Peyer's patch (tissue), 4 donors: ENCODE measurements around the gene CCDC93. TPM values are rescaled to one million over a fixed set of nuclear protein-coding genes. Genes with fewer than 3 reads are reported as not detected.
"Not testable (repeated sequence)": the region's sequence is repeated elsewhere in the genome, so short reads cannot be mapped to it uniquely, and the experiment has no call there.

Experiments used
- DNase-seq, 3 donors: peaks; one replicate each; pipeline ENCODE4 v3.0.0-alpha.2; 2017 to 2019
- H3K27ac ChIP-seq, 4 donors: fragments of 200-600 bp; sonication (generic); one replicate each; pipeline ENCODE4 v1.5.1; 2016 to 2019
- H3K27me3 ChIP-seq, 2 donors: fragments of 200-600 bp; sonication (generic); one replicate each; pipeline ENCODE4 v1.5.1; 2019
- H3K36me3 ChIP-seq, 3 donors: fragments of 200-600 bp; sonication (generic); one replicate each; pipeline ENCODE4 v1.5.1; 2016 to 2019
- H3K4me1 ChIP-seq, 4 donors: fragments of 200-600 bp; sonication (generic); one replicate each; pipeline ENCODE4 v1.5.1; 2016 to 2019
- H3K4me3 ChIP-seq, 4 donors: fragments of 200-600 bp; sonication (generic); 1 replicate in 3 of 4; 2 replicates in 1 of 4; pipeline ENCODE4 v1.5.1; 2016 to 2019; ENCODE audit warnings: mild to moderate bottlenecking in 1 of 4
- H3K9me3 ChIP-seq, 4 donors: fragments of 200-600 bp; sonication (generic); one replicate each; pipeline ENCODE4 v1.5.1; 2016 to 2019; ENCODE audit warnings: mild to moderate bottlenecking in 1 of 4
- POLR2A ChIP-seq, 2 donors: fragments of 450-650 bp; IDR thresholded peaks; one replicate each; pipeline ENCODE4 v1.5.1; 2017; ENCODE audit warnings: antibody characterized with exemption in 2 of 2, mild to moderate bottlenecking in 2 of 2, moderate library complexity in 2 of 2
- total RNA-seq, 4 donors: library from RNA; depleted of rRNA; stranded (reverse); fragments of >200 nt; gene quantifications; one replicate each; pipeline ENCODE4 v1.1.0, GENCODE V29; 2016
- TF ChIP-seq, protein P1 (sequence below), 6 experiments: fragments of 450-650 bp in 4 of 6; fragments of 200-600 bp in 2 of 6; sonication (generic) in 1 of 6; IDR thresholded peaks; one replicate each; pipeline ENCODE4 v1.5.1; 2017 to 2019; ENCODE audit warnings: antibody characterized with exemption in 6 of 6, mild to moderate bottlenecking in 3 of 6, moderate library complexity in 1 of 6

CCDC93 gene
- total RNA-seq, 4 donors from 2014 or later: 47.0 to 59.3 (median 55.0) TPM

DNA sequence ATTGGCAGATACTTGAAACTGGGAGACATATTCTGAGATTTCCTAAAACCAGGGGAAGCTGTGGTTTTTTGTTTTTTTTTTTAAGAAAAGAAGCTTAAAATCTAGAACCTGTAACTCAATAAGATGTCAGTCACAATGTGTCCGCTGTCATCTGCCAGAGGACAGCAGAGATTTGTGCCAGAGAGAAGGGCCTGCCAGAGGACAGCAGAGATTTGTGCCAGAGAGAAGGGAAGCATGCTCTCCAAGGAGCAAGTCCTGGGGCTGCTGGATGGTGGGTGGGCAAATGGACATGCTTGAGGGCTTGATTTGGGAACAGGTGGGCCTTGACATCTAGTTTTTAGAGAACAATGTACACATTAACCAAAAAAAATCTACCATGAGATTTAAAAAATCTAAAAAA lies 77.9 kb downstream of the CCDC93 start:
- peaks cover 0 to 100% (median 4%) of the 10 kb centered on the region in 3 donors for H3K36me3 ChIP-seq
- no peaks in the 10 kb centered on the region for H3K27me3 ChIP-seq
- H3K4me1 ChIP-seq: no peaks in the 10 kb centered on the region
- no peaks in the 10 kb centered on the region for H3K9me3 ChIP-seq
- DNase-seq: no peak
- TF ChIP-seq, protein P1, sequence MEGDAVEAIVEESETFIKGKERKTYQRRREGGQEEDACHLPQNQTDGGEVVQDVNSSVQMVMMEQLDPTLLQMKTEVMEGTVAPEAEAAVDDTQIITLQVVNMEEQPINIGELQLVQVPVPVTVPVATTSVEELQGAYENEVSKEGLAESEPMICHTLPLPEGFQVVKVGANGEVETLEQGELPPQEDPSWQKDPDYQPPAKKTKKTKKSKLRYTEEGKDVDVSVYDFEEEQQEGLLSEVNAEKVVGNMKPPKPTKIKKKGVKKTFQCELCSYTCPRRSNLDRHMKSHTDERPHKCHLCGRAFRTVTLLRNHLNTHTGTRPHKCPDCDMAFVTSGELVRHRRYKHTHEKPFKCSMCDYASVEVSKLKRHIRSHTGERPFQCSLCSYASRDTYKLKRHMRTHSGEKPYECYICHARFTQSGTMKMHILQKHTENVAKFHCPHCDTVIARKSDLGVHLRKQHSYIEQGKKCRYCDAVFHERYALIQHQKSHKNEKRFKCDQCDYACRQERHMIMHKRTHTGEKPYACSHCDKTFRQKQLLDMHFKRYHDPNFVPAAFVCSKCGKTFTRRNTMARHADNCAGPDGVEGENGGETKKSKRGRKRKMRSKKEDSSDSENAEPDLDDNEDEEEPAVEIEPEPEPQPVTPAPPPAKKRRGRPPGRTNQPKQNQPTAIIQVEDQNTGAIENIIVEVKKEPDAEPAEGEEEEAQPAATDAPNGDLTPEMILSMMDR (IDR thresholded peaks at IDR 0.05): no peak
- TF ChIP-seq POLR2A (IDR thresholded peaks at IDR 0.05): no peak
- H3K4me3 ChIP-seq: no peak overlapping the region
- H3K27ac ChIP-seq: no peak overlapping the region

DNA sequence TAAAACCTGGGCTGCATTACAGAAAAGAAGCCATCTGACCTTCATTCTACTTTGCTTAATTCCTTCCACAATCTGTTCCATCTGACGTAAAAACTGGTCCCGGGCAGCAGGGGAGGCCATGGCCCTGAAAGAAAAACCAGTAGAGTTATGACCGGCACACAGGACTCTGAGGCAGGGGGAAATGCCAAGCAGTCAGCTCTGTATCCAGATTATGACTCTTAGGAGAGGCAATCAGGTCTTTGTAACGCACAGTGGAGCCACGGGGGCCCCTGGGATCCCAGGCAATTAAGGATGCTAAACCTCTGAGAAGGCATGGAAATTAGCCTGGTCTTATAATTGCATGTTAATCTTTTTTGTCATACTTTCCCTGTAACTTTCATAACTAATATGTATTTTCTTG lies 78.4 kb downstream of the CCDC93 start:
- Histone ChIP-seq H3K27ac (no peak overlapping the region), H3K4me3 (no peak overlapping the region), H3K4me1 (no peaks in the 10 kb centered on the region), H3K9me3 (no peaks in the 10 kb centered on the region), H3K36me3 (peaks cover 0 to 100% (median 4%) of the 10 kb centered on the region in 3 donors), H3K27me3 (no peaks in the 10 kb centered on the region)
- TF ChIP-seq POLR2A (IDR thresholded peaks at IDR 0.05): no peak
- TF ChIP-seq, protein P1 (IDR thresholded peaks at IDR 0.05): no peak
- DNase-seq: no peak

DNA sequence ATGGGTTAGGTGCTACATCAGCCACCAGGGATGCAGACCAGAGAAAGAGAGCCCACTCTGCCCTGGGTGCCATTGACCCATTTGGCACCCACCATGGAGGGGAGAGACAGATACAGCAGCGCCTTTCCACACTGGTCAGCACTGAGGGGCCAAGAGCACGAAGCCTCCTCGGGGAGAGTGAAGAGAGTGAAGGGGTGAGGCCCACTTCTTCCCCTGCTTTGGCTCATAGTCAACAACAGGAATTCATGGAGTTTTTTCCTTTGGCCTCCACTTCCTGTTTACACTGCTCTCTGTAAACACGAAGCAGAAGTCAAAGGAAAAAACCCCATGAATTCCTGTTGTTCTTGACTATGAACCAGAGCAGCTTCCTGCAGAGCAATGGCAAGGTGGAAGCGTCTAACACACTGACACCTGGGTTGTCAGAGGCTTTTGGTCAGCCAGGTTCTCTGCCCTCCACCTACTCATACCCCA lies 80.0 kb downstream of the CCDC93 start:
- no peak overlapping the region for H3K27ac ChIP-seq
- TF ChIP-seq POLR2A (IDR thresholded peaks at IDR 0.05): no peak
- TF ChIP-seq, protein P1 (IDR thresholded peaks at IDR 0.05): no peak
- no peaks in the 10 kb centered on the region for H3K27me3 ChIP-seq
- H3K9me3 ChIP-seq: no peaks in the 10 kb centered on the region
- DNase-seq: no peak
- H3K36me3 ChIP-seq: peaks cover 0 to 100% (median 4%) of the 10 kb centered on the region in 3 donors
- no peaks in the 10 kb centered on the region for H3K4me1 ChIP-seq
- H3K4me3 ChIP-seq: no peak overlapping the region

DNA sequence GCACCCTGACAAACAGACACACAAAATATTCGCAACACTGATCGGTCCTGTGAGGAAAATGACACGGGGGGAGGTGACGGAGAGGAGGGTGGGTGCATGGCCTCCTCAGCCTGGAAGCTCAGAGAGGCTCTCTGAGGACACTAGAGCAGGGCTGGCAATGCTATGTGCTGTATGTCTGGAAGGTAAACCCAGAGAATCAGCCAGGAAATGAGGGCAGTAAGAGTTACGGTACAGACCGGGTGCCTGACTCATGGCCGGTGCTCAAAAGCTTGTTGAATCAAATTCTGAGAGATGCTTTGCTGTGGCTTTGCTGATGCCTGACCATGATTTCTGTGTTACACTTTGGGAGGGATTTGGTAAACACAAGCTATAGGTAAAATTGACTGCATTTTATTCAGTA lies 81.9 kb downstream of the CCDC93 start:
- H3K27me3 ChIP-seq: no peaks in the 10 kb centered on the region
- H3K27ac ChIP-seq: no peak overlapping the region
- peaks cover 0 to 88% (median 4%) of the 10 kb centered on the region in 3 donors for H3K36me3 ChIP-seq
- TF ChIP-seq, protein P1 (IDR thresholded peaks at IDR 0.05): no peak
- no peak for TF ChIP-seq POLR2A (IDR thresholded peaks at IDR 0.05)
- H3K4me1 ChIP-seq: no peaks in the 10 kb centered on the region
- no peak overlapping the region for H3K4me3 ChIP-seq
- no peaks in the 10 kb centered on the region for H3K9me3 ChIP-seq
- DNase-seq: no peak

DNA sequence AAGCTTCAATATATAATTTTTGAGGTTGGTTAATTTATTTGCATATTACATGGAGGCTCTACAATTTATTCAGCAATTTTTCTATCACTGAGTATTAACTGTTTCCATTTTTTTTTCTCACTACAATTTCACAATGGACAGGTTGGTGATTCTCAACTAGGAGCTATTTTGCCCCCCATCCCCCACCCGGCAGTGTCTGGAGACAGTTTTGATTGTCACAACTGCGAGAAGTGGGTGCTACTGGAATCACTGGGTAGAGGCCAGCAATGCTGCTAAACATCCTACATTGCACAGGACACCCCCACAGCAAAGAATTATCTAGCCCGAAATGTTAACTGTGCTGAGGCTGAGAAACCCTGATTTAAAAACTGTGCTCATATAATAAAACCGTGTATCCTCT lies 82.6 kb downstream of the CCDC93 start:
- no peaks in the 10 kb centered on the region for H3K4me1 ChIP-seq
- no peaks in the 10 kb centered on the region for H3K27me3 ChIP-seq
- H3K27ac ChIP-seq: no peak overlapping the region
- H3K4me3 ChIP-seq: no peak overlapping the region
- TF ChIP-seq POLR2A (IDR thresholded peaks at IDR 0.05): no peak
- TF ChIP-seq, protein P1 (IDR thresholded peaks at IDR 0.05): no peak
- H3K36me3 ChIP-seq: peaks cover 0 to 81% (median 4%) of the 10 kb centered on the region in 3 donors
- DNase-seq: no peak
- H3K9me3 ChIP-seq: no peaks in the 10 kb centered on the region

DNA sequence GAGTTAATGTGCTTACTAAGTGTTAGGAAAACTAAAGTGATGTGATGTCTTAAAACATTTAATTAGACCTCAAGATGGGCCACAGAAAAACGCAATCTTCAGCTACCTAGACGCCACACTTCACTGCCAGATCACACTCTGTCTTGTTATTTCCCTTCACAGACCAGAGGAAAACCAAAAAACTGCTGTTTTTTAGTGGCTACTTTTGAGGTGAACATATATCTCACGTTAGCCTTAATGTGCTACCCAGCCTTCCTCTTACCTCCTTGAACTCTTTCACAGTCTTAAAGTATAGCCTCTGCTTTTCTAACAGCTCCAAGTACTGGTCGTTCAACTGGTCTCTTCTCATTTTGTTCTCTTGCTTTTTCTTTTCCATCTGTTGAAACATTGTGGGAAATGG lies 83.1 kb downstream of the CCDC93 start:
- TF ChIP-seq POLR2A (IDR thresholded peaks at IDR 0.05): no peak
- TF ChIP-seq, protein P1 (IDR thresholded peaks at IDR 0.05): no peak
- Histone ChIP-seq H3K27ac (no peak overlapping the region), H3K27me3 (no peaks in the 10 kb centered on the region), H3K36me3 (peaks cover 0 to 76% (median 4%) of the 10 kb centered on the region in 3 donors), H3K9me3 (no peaks in the 10 kb centered on the region), H3K4me3 (no peak overlapping the region), H3K4me1 (no peaks in the 10 kb centered on the region)
- DNase-seq: no peak

DNA sequence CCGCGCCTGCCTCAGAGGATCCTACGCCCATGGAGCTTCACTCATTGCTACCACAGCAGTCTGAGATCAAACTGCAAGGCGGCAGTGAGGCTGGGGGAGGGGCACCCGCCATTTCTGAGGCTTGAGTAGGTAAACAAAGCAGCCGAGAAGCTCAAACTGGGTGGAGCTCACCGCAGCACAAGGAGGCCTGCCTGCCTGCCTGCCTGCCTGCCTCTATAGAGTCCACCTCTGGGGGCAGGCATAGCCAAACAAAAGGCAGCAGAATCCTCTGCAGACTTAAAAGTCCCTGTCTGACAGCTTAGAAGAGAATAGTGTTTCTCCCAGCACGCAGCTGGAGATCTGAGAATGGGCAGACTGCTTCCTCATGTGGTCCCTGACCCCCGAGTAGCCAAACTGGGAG lies 90.4 kb downstream of the CCDC93 start:
- H3K4me3 ChIP-seq, H3K9me3 ChIP-seq, DNase-seq, H3K27me3 ChIP-seq, H3K4me1 ChIP-seq, H3K27ac ChIP-seq: not testable (repeated sequence)
- H3K36me3 ChIP-seq: peaks cover 0 to 71% (median 0%) of the 10 kb centered on the region in 3 donors
